ENCODE results near the gene LYRM4.

DNA sequence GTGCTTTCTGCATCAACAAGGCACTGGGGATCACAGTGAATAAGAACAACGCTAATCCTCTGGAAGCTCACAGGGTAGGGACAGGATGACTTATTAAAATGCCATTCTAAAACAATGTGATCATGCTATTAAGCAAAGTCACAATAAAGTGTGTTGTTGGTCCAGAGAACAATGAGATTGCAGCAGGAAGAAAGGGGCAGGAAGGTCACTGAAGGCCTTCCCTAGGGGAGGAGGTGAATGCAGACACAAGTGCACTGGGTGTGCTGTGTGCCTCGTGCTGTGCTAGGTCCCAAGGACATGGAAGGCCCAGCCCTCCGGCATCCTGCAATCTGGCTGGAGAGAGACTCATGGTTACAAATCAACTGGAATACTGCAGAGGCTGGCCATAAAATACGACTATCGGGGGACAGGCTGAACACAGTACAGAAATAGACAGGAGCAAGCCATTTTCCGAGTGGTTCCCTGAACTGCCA lies 55.7 kb downstream of the LYRM4 start:
- TF ChIP-seq KLF1 (tag by site-specific recombination; IDR thresholded peaks at IDR 0.05) (no peak), ZNF184 (tag by site-specific recombination; IDR thresholded peaks at IDR 0.05) (no peak), ZBTB1 (tag by site-specific recombination; IDR thresholded peaks at IDR 0.05) (no peak)
- TF ChIP-seq, protein P1, sequence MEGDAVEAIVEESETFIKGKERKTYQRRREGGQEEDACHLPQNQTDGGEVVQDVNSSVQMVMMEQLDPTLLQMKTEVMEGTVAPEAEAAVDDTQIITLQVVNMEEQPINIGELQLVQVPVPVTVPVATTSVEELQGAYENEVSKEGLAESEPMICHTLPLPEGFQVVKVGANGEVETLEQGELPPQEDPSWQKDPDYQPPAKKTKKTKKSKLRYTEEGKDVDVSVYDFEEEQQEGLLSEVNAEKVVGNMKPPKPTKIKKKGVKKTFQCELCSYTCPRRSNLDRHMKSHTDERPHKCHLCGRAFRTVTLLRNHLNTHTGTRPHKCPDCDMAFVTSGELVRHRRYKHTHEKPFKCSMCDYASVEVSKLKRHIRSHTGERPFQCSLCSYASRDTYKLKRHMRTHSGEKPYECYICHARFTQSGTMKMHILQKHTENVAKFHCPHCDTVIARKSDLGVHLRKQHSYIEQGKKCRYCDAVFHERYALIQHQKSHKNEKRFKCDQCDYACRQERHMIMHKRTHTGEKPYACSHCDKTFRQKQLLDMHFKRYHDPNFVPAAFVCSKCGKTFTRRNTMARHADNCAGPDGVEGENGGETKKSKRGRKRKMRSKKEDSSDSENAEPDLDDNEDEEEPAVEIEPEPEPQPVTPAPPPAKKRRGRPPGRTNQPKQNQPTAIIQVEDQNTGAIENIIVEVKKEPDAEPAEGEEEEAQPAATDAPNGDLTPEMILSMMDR (tag by site-specific recombination; IDR thresholded peaks at IDR 0.05): no peak
- TF ChIP-seq, protein P2, sequence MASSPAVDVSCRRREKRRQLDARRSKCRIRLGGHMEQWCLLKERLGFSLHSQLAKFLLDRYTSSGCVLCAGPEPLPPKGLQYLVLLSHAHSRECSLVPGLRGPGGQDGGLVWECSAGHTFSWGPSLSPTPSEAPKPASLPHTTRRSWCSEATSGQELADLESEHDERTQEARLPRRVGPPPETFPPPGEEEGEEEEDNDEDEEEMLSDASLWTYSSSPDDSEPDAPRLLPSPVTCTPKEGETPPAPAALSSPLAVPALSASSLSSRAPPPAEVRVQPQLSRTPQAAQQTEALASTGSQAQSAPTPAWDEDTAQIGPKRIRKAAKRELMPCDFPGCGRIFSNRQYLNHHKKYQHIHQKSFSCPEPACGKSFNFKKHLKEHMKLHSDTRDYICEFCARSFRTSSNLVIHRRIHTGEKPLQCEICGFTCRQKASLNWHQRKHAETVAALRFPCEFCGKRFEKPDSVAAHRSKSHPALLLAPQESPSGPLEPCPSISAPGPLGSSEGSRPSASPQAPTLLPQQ (tag by site-specific recombination; IDR thresholded peaks at IDR 0.05): no peak
- TF ChIP-seq, protein P3, sequence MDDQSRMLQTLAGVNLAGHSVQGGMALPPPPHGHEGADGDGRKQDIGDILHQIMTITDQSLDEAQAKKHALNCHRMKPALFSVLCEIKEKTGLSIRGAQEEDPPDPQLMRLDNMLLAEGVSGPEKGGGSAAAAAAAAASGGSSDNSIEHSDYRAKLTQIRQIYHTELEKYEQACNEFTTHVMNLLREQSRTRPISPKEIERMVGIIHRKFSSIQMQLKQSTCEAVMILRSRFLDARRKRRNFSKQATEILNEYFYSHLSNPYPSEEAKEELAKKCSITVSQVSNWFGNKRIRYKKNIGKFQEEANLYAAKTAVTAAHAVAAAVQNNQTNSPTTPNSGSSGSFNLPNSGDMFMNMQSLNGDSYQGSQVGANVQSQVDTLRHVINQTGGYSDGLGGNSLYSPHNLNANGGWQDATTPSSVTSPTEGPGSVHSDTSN (CRISPR knock-in tag; IDR thresholded peaks at IDR 0.05): no peak

Measured in HEK293 (cell line).